Motor neuron (in vitro differentiated cells): Measurements from ENCODE around the gene VDAC2. TPM values are rescaled to one million over a fixed set of nuclear protein-coding genes. Genes with fewer than 3 reads are reported as not detected.

Source experiments
- ATAC-seq, 8 experiments: fragments of 200-7000 bp; cut with Tn5 transposase; replicated peaks in 6 of 8; 2 replicates each; pipeline ENCODE4 v1.8.0; 2021; ENCODE audit warnings: mild to moderate bottlenecking in 8 of 8, moderate library complexity in 8 of 8
- H3K27ac ChIP-seq, 2 donors: fragments of 250-450 bp; sonication (Bioruptor Pico); 2 replicates each; pipeline ENCODE4 v1.9.0; 2021; ENCODE audit warnings: antibody characterized with exemption in 2 of 2, mild to moderate bottlenecking in 2 of 2, moderate library complexity in 1 of 2
- H3K4me1 ChIP-seq, 2 donors: fragments of 250-450 bp; sonication (Bioruptor Pico); replicated peaks in 1 of 2; 2 replicates each; pipeline ENCODE4 v1.6.1; 2021; ENCODE audit warnings: antibody characterized with exemption in 2 of 2, mild to moderate bottlenecking in 2 of 2, moderate library complexity in 1 of 2
- H3K4me3 ChIP-seq, 5 donors: fragments of 250-450 bp; sonication (Bioruptor Pico); 2 replicates each; pipeline ENCODE4 v1.9.0; 2021; ENCODE audit warnings: antibody characterized with exemption in 5 of 5, mild to moderate bottlenecking in 5 of 5, moderate library complexity in 4 of 5
- WGBS, 10 experiments: fragments of 450-650 bp; shearing (Covaris generic); methylation state at CpG; one replicate each; pipeline ENCODE4 v1.0.0; 2022; 5-methylcytosine and 5-hydroxymethylcytosine counted together
- in situ Hi-C, 9 experiments: fragments of 400-800 bp; cut with MboI; loops; one replicate each; pipeline ENCODE4 v1.15.0; 2021; ENCODE audit warnings: low sequenced_read_pairs in 9 of 9, low pct_unique_long_range_greater_than_20kb in 2 of 9; ENCODE audit not compliant: unreplicated experiment in 9 of 9
- total RNA-seq, 8 experiments: library from RNA; unstranded; fragments of 300-600 nt; gene quantifications; 2 replicates each; pipeline versions ENCODE4 v1.2.3 to v1.2.4, GENCODE V29; 2022

Gene VDAC2
- total RNA-seq, 8 experiments from 2014 or later: 198 to 262 (median 230) TPM

DNA sequence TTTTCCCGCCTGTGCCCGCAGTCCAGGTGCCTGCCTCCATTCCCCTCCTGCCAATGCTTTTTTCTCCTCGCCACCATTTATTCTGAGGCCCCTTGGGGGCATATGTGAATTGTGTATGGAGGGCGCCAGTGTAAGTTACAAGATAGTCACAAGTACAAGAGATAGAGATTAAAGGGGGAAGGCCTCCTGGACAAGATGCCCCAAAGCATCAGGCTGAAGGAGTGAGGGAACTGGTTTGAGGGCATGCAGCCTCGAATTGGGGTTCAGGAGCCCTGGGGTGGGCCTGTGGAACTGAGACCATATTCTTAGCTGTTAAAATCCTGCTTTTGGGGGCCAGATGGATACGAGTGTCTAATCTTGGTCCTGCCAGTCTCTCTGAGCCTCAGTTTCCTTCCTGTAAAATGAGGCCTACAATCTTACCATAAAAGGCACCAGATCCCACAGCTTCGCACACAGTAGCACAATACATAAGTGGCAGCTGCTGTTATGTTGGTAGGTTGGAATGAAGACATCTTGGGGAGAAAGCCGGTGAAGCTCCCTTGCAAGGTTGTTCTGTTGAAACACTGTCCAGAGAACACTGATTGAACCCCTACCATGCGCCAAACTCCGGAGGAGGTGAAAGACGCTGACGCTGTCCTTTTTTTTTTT, 25.7 kb downstream of the VDAC2 start:
- ATAC-seq: no peak
- H3K27ac ChIP-seq: no peak overlapping the region
- peak overlapping the region in 2 of 5 donors; percentile 46 to 49 for H3K4me3 ChIP-seq
- WGBS, 10 experiments: 0 to 100% (median 60%) methylated on average over 1 to 4 of the region's 12 CpGs; no CpG with 5 or more reads in 3 of the 10 experiments
- peaks cover 6 to 15% of the 10 kb centered on the region in 2 donors for H3K4me1 ChIP-seq
- in situ Hi-C loops: loop anchor here in 1 of 9 experiments (25.0 kb wide), 1 partner anchor 999 kb away; no protein-coding TSS in a partner anchor

GRCh38 chr10:75238182-75239095, 27.8 kb downstream of the VDAC2 start:
- in situ Hi-C loops: loop anchor here in 1 of 9 experiments (25.0 kb wide), 1 partner anchor 1001 kb away; no protein-coding TSS in a partner anchor
- Histone ChIP-seq H3K4me3 (no peak overlapping the region), H3K27ac (peak overlapping the region in 1 of 2 donors; percentile 56), H3K4me1 (peaks cover 6 to 15% of the 10 kb centered on the region in 2 donors)
- ATAC-seq: no peak
- 63 to 91% (median 81%) methylated on average over 3 to 22 of the region's 37 CpGs; no CpG with 5 or more reads in 2 of the 10 experiments for WGBS, 10 experiments

DNA sequence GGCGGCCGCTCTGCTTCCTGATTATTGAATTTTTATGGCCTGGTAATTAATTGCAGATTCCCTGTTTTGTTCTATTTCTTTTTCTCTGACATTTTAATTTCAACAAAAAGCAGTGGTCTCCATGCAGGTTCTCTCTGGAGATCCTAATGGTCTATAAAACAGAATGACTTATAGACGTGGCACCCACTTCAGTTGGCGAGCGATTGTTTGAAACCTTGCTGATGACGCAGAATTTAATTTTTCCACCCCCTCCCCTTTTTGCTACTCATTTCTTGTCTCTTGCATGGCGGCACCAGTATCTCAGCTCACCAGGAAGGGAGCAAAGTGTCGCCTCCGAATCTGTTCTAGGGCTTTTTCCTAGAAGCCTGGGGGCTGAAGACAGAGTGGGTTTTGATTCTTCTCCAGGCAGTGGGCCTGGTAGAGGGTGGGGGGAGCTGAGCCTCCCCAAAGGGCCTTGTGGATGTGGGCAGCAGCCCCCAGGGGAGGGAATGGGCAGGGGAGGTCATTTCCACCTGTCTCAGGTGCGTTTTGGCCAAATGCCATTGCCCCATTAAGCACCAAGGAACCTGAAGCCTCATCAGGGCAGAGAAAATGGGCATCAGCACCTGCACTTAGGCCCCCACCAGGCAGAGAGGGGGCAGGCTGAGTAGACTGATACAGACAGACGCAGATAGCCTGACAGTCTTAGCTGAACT, 28.6 kb downstream of the VDAC2 start:
- Histone ChIP-seq H3K27ac (peak overlapping the region in 1 of 2 donors; percentile 56), H3K4me1 (peaks cover 3 to 15% of the 10 kb centered on the region in 2 donors), H3K4me3 (no peak overlapping the region)
- in situ Hi-C loops: loop anchor here in 1 of 9 experiments (25.0 kb wide), 1 partner anchor 1002 kb away; no protein-coding TSS in a partner anchor
- no peak for ATAC-seq
- 32 to 80% (median 48%) methylated on average over 1 to 11 of the region's 11 CpGs for WGBS, 10 experiments

DNA sequence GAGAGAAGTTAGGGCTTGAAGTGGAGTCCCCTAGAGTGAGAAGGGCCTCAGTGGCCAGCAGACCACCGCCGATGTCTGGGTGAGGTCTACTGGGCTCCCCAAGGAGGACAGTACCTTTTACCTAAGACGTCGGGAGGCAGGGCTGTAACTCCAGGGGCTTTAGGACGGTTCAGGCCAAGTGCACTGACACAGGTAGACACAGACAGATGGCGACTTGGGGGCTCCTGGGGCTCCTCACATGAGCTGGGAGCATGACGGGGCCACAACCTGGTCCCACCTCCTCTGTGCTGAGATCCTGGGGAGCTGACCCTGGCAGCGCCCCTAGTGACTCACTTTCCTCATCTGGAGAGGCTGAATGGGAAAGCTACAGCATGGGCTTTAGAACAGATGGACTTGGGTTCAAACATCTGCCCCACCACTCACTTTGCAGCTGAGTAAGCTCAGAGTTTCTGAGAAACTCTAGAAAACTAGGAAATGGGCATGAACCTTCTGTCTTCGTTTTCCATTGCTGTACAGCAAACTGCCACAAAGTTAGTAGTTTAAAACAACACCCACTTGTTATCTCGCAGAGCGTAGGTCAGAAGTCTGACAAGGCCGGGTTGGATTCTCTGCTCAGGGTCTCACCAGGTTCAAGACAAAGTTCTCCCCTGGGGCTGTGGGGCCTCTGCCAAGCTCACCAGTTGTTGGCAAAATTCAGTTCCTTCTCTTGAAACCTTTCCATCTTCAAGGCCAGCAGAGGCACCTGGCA, 29.9 kb downstream of the VDAC2 start:
- ATAC-seq: no peak
- 54 to 100% (median 86%) methylated on average over 2 to 4 of the region's 12 CpGs; no CpG with 5 or more reads in 4 of the 10 experiments for WGBS, 10 experiments
- Histone ChIP-seq H3K27ac (no peak overlapping the region), H3K4me3 (no peak overlapping the region), H3K4me1 (peaks cover 3 to 15% of the 10 kb centered on the region in 2 donors)
- in situ Hi-C loops: loop anchor here in 1 of 9 experiments (25.0 kb wide), 1 partner anchor 1003 kb away; no protein-coding TSS in a partner anchor

DNA sequence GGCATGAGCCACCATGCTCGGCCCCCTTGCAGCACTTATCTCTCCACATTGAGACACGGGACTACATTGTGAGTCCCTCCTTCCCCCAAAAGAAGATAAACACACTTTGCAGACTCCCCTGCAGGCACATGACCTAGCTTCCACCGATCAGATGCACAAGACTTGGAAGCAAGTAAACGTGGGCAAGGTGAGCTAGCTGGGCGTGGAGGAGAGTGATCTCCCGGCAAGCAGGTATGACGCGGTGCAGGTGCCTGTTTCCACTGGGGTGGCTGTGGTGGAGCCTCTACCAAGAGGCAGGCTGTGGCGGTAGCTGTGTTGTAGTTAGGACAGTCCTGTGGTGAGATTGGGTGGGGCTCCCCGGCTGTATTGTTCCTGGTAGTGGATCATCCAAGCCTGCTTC, 32.8 kb downstream of the VDAC2 start:
- WGBS, 10 experiments: 20 to 100% (median 67%) methylated on average over 1 to 3 of the region's 10 CpGs; no CpG with 5 or more reads in 5 of the 10 experiments
- H3K4me3 ChIP-seq: no peak overlapping the region
- peaks cover 0 to 11% of the 10 kb centered on the region in 2 donors for H3K4me1 ChIP-seq
- no peak overlapping the region for H3K27ac ChIP-seq
- in situ Hi-C loops: loop anchor here in 1 of 9 experiments (25.0 kb wide), 1 partner anchor 1006 kb away; no protein-coding TSS in a partner anchor
- peak in 1 of 8 experiments; percentile 25 for ATAC-seq

- no peak overlapping the region for H3K4me3 ChIP-seq
- H3K4me1 ChIP-seq: no peaks in the 10 kb centered on the region
- H3K27ac ChIP-seq: no peak overlapping the region
- 0 to 90% (median 80%) methylated on average over 1 to 5 of the region's 8 CpGs; no CpG with 5 or more reads in 3 of the 10 experiments for WGBS, 10 experiments
- no peak for ATAC-seq
- in situ Hi-C loops: loop anchor here in 1 of 9 experiments (25.0 kb wide), 1 partner anchor 1007 kb away; no protein-coding TSS in a partner anchor
Observed at GRCh38 chr10:75244487-75245353, 34.1 kb downstream of the VDAC2 start.

DNA sequence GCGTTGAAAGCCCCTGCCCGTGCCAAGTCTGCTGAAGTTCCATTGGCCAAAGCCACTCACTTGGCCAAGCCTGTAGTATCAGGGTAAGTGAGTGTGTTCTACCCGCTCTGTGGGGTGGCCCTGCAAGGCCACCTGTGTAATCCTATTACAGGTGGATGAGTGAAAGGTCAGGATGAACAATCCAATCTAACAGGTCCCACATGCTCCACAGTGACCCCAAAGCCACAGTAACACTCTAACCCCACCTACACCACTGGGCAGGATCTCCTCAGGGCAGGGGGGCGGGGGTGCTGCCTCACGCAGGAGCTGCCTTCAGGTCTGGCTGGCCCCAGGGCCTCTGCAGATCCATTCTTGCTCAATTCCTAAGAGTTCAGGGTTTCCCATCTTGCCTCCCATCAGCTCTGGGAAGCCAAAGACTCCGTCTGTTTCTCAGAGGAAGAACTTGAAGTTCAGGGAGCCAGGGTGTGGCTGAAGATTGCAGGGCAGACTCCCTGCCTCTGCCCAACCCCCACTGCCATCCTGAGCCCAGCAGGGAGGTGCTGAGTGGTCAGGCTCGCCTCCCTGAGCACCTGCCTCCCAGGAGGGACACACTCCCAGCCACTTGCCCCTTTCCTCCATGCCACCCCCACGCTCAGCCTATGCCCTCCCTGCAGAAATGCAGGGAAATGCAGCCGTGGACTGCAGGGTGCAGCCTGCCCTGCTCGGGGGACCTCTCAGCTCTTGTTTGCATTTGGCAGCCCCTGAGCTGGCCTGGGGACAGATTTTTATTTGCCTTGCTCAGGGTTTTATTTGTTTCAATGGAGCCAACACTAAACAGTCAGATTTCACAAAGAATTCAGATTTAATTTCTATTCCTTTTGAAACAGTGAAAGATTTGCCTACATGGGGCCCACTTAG, 35.0 kb downstream of the VDAC2 start:
- Histone ChIP-seq H3K4me1 (no peaks in the 10 kb centered on the region), H3K4me3 (no peak overlapping the region), H3K27ac (no peak overlapping the region)
- in situ Hi-C loops: loop anchor here in 1 of 9 experiments (25.0 kb wide), 1 partner anchor 1008 kb away; no protein-coding TSS in a partner anchor
- peak in 5 of 8 experiments; percentile 11 to 66 (median 49) for ATAC-seq
- WGBS, 10 experiments: 0 to 100% (median 75%) methylated on average over 1 to 4 of the region's 10 CpGs; no CpG with 5 or more reads in 3 of the 10 experiments

DNA sequence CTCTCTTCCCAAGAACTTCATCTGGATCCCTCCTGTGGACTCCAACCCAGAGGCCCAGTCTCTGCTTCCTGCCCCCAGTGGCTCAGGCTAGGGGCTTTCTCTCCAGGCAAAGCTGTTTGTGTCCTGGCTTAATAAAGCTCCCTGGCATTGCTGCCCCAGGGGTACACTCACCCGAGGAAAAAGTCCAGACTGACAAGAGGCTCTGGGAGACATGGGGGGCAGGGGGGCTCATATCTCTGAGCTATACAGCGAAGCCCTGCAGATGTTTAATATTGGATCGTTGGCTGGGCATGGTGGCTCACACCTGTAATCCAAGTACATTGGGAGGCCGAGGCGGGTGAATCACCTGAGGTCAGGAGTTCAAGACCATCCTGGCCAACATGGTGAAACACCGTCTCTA, 35.9 kb downstream of the VDAC2 start:
- WGBS, 10 experiments: 83 to 100% (median 100%) methylated on average over 1 to 4 of the region's 6 CpGs; no CpG with 5 or more reads in 5 of the 10 experiments
- H3K4me3 ChIP-seq: no peak overlapping the region
- in situ Hi-C loops: loop anchor here in 1 of 9 experiments (25.0 kb wide), 1 partner anchor 1009 kb away; no protein-coding TSS in a partner anchor
- ATAC-seq: no peak
- H3K27ac ChIP-seq: no peak overlapping the region
- H3K4me1 ChIP-seq: no peaks in the 10 kb centered on the region

- Histone ChIP-seq H3K27ac (no peak overlapping the region), H3K4me3 (no peak overlapping the region), H3K4me1 (no peaks in the 10 kb centered on the region)
- WGBS, 10 experiments: 73 to 80% methylated on average over 1 to 2 of the region's 5 CpGs; no CpG with 5 or more reads in 8 of the 10 experiments
- ATAC-seq: no peak
- in situ Hi-C loops: loop anchor here in 1 of 9 experiments (25.0 kb wide), 1 partner anchor 1010 kb away; no protein-coding TSS in a partner anchor
Observed at GRCh38 chr10:75247797-75248196, 37.2 kb downstream of the VDAC2 start.

- in situ Hi-C loops: no loop called here
- ATAC-seq: no peak
- 80 to 100% (median 93%) methylated on average over 1 to 2 of the region's 3 CpGs; no CpG with 5 or more reads in 6 of the 10 experiments for WGBS, 10 experiments
- Histone ChIP-seq H3K27ac (no peak overlapping the region), H3K4me1 (no peaks in the 10 kb centered on the region), H3K4me3 (no peak overlapping the region)
Observed at GRCh38 chr10:75250934-75251333, 40.3 kb downstream of the VDAC2 start.
